ENCODE results near the gene MOB1B. TPM values are rescaled to one million over a fixed set of nuclear protein-coding genes. Genes with fewer than 3 reads are reported as not detected.

MOB1B gene
- polyA plus RNA-seq, 1 donor from 2014 or later, result 32.9 TPM

- no peak for TF ChIP-seq RAD21 (conservative IDR thresholded peaks at IDR 0.05)
- TF ChIP-seq EP300 (conservative IDR thresholded peaks at IDR 0.05; ENCODE audit: poor library complexity, severe bottlenecking), result no peak
- no peak for TF ChIP-seq REST (IDR thresholded peaks at IDR 0.05; ENCODE audit: borderline replicate concordance)
- no peak for TF ChIP-seq CTCF (IDR thresholded peaks at IDR 0.05; ENCODE audit: poor library complexity, severe bottlenecking)
- no peak for TF ChIP-seq SMC3 (conservative IDR thresholded peaks at IDR 0.05; ENCODE audit: poor library complexity)
- TF ChIP-seq EZH2 (IDR thresholded peaks at IDR 0.05; ENCODE audit: borderline replicate concordance, insufficient read depth, low read length, poor library complexity, severe bottlenecking), result no peak
- no peak for TF ChIP-seq POLR2AphosphoS5 (IDR thresholded peaks at IDR 0.05)
- no peak for TF ChIP-seq MXI1 (conservative IDR thresholded peaks at IDR 0.05; ENCODE audit: poor library complexity, severe bottlenecking)
- H3K9me3 ChIP-seq (ENCODE audit: low read length), result no peaks in the 10 kb centered on the region
- no peaks in the 10 kb centered on the region for H3K9me2 ChIP-seq (ENCODE audit: insufficient read depth, low read length)
- no peak overlapping the region for H3K4me3 ChIP-seq (ENCODE audit: low read length)
- no peak overlapping the region for H2AFZ ChIP-seq (ENCODE audit: low read depth, low read length)
- H4K20me1 ChIP-seq (ENCODE audit: insufficient read depth), result no peaks in the 10 kb centered on the region
- no peaks in the 10 kb centered on the region for H3K79me2 ChIP-seq (replicated peaks; ENCODE audit: insufficient read depth, low read length)
- H3K9ac ChIP-seq (ENCODE audit: low read length), result no peak overlapping the region
- H3K4me2 ChIP-seq (ENCODE audit: low read length), result no peak overlapping the region
- no peaks in the 10 kb centered on the region for H3F3A ChIP-seq (ENCODE audit: insufficient read depth, low read length, poor library complexity, severe bottlenecking)
- no peaks in the 10 kb centered on the region for H3K27me3 ChIP-seq (ENCODE audit: insufficient read depth, low read depth, low read length)
- H3K27ac ChIP-seq (ENCODE audit: low read length), result no peak overlapping the region
- H3K36me3 ChIP-seq (ENCODE audit: insufficient read depth, low read length), result no peaks in the 10 kb centered on the region
These were observed 9.9 kb upstream of the MOB1B start for GRCh38 chr4:70892086-70892769.

GRCh38 chr4:70893790-70894189, 8.4 kb upstream of the MOB1B start:
- Histone ChIP-seq H3K36me3 (ENCODE audit: insufficient read depth, low read length) (no peaks in the 10 kb centered on the region), H3K9me3 (ENCODE audit: low read length) (no peaks in the 10 kb centered on the region), H3K27me3 (ENCODE audit: insufficient read depth, low read depth, low read length) (no peaks in the 10 kb centered on the region), H4K20me1 (ENCODE audit: insufficient read depth) (no peaks in the 10 kb centered on the region), H3K79me2 (replicated peaks; ENCODE audit: insufficient read depth, low read length) (no peaks in the 10 kb centered on the region), H3F3A (ENCODE audit: insufficient read depth, low read length, poor library complexity, severe bottlenecking) (no peaks in the 10 kb centered on the region), H3K4me2 (ENCODE audit: low read length) (no peak overlapping the region), H2AFZ (ENCODE audit: low read depth, low read length) (no peak overlapping the region), H3K4me3 (ENCODE audit: low read length) (no peak overlapping the region), H3K9me2 (ENCODE audit: insufficient read depth, low read length) (no peaks in the 10 kb centered on the region), H3K9ac (ENCODE audit: low read length) (no peak overlapping the region), H3K27ac (ENCODE audit: low read length) (no peak overlapping the region)
- TF ChIP-seq CTCF (IDR thresholded peaks at IDR 0.05; ENCODE audit: poor library complexity, severe bottlenecking), result no peak
- no peak for TF ChIP-seq RAD21 (conservative IDR thresholded peaks at IDR 0.05)
- TF ChIP-seq EP300 (conservative IDR thresholded peaks at IDR 0.05; ENCODE audit: poor library complexity, severe bottlenecking), result no peak
- no peak for TF ChIP-seq MXI1 (conservative IDR thresholded peaks at IDR 0.05; ENCODE audit: poor library complexity, severe bottlenecking)
- no peak for TF ChIP-seq SMC3 (conservative IDR thresholded peaks at IDR 0.05; ENCODE audit: poor library complexity)
- no peak for TF ChIP-seq POLR2AphosphoS5 (IDR thresholded peaks at IDR 0.05)
- TF ChIP-seq REST (IDR thresholded peaks at IDR 0.05; ENCODE audit: borderline replicate concordance), result no peak
- TF ChIP-seq EZH2 (IDR thresholded peaks at IDR 0.05; ENCODE audit: borderline replicate concordance, insufficient read depth, low read length, poor library complexity, severe bottlenecking), result no peak
- TF ChIP-seq TAF1 (IDR thresholded peaks at IDR 0.05; ENCODE audit: low read depth), result no peak

All from neural cell (in vitro differentiated cells).